MCF 10A (cell line): ENCODE data around the gene EGF. TPM values are rescaled to one million over a fixed set of nuclear protein-coding genes. Genes with fewer than 3 reads are reported as not detected.
"Not testable (repeated sequence)": the region's sequence is repeated elsewhere in the genome, so short reads cannot be mapped to it uniquely, and the experiment has no call there.

Experiments
- BruUV-seq: library from RNA; stranded (reverse); fragments of 400-500 nt; replicated peaks from 2 replicates; lab custom pipeline; 2021; lab: Mats Ljungman, UMichigan
- CTCF ChIA-PET: fragments of 300-600 bp; sonication (Branson Sonifier 250); formaldehyde crosslinking; extraction: SDS; loops from one replicate; lab custom pipeline; 2021; ENCODE audit warnings: antibody characterized with exemption, inconsistent platforms; lab: Yijun Ruan, JAX
- POLR2A ChIA-PET: fragments of 300-600, 350-650 bp; sonication (Branson Sonifier 250); formaldehyde crosslinking; extraction: SDS; loops from one replicate; lab custom pipeline; 2020; ENCODE audit warnings: antibody characterized with exemption, inconsistent platforms; lab: Yijun Ruan, JAX
- DNase-seq: peaks from one replicate; pipeline ENCODE4 v3.0.0-alpha.2; 2018; ENCODE audit not compliant: unreplicated experiment
- H3K27ac Mint-ChIP-seq: one replicate; pipeline ENCODE4 v1.8.0; 2022; ENCODE audit warnings: mild to moderate bottlenecking, low read depth, mixed read lengths; ENCODE audit not compliant: unreplicated experiment
- H3K27me3 Mint-ChIP-seq: one replicate; pipeline ENCODE4 v1.8.0; 2022; ENCODE audit warnings: mixed read lengths; ENCODE audit not compliant: insufficient read depth, unreplicated experiment
- H3K36me3 Mint-ChIP-seq: one replicate; pipeline ENCODE4 v1.8.0; 2022; ENCODE audit warnings: mild to moderate bottlenecking, moderate library complexity, mixed read lengths; ENCODE audit not compliant: insufficient read depth, unreplicated experiment
- H3K4me1 Mint-ChIP-seq: one replicate; pipeline ENCODE4 v1.8.0; 2022; ENCODE audit warnings: mixed read lengths; ENCODE audit not compliant: insufficient read depth, unreplicated experiment
- H3K4me3 Mint-ChIP-seq: one replicate; pipeline ENCODE4 v1.8.0; 2022; ENCODE audit warnings: mild to moderate bottlenecking, moderate library complexity, mixed read lengths; ENCODE audit not compliant: unreplicated experiment
- H3K9me3 Mint-ChIP-seq: one replicate; pipeline ENCODE4 v1.8.0; 2022; ENCODE audit warnings: mixed read lengths; ENCODE audit not compliant: unreplicated experiment
- CTCF ChIP-seq: fragments of 200-600 bp; IDR thresholded peaks from one replicate; pipeline ENCODE4 v1.8.0; 2022; ENCODE audit warnings: antibody characterized with exemption, mild to moderate bottlenecking; ENCODE audit not compliant: unreplicated experiment
- intact Hi-C: fragments of 100-400 bp; cut with micrococcal nuclease; formaldehyde crosslinking; loops from 2 replicates; pipeline ENCODE4 v1.14.1; 2022
- total RNA-seq: library from RNA; stranded (reverse); gene quantifications from 2 replicates; pipeline ENCODE4 v1.2.3, GENCODE V29; 2022

The EGF gene
- total RNA-seq, 1 experiment from 2014 or later: 0.12 TPM

- POLR2A ChIA-PET: no interaction called here
- intact Hi-C loops: no loop called here
- no peak overlapping the region for H3K27ac Mint-ChIP-seq
Observed at GRCh38 chr4:109931318-109931717, 18.6 kb downstream of the EGF start.

GRCh38 chr4:109937352-109937751, 24.7 kb downstream of the EGF start:
- intact Hi-C loops, DNase-seq, H3K27ac Mint-ChIP-seq, CTCF ChIA-PET, H3K9me3 Mint-ChIP-seq, H3K27me3 Mint-ChIP-seq, H3K4me3 Mint-ChIP-seq, BruUV-seq, H3K36me3 Mint-ChIP-seq, H3K4me1 Mint-ChIP-seq, POLR2A ChIA-PET: not testable (repeated sequence)

More at GRCh38 chr4:109931318-109931717, 18.6 kb downstream of the EGF start:
- no peak overlapping the region for H3K4me3 Mint-ChIP-seq
- no peaks in the 10 kb centered on the region for H3K27me3 Mint-ChIP-seq
- no peak for DNase-seq
- no peak for TF ChIP-seq CTCF
- CTCF ChIA-PET: no interaction called here
- no TSS peak for BruUV-seq
- H3K36me3 Mint-ChIP-seq: no peaks in the 10 kb centered on the region
- H3K9me3 Mint-ChIP-seq: peaks cover 4% of the 10 kb centered on the region
- no peaks in the 10 kb centered on the region for H3K4me1 Mint-ChIP-seq

GRCh38 chr4:109939190-109939589, 26.5 kb downstream of the EGF start:
- H3K27ac Mint-ChIP-seq: no peak overlapping the region
- intact Hi-C loops: no loop called here
- H3K4me3 Mint-ChIP-seq: no peak overlapping the region
- H3K36me3 Mint-ChIP-seq: no peaks in the 10 kb centered on the region
- no peaks in the 10 kb centered on the region for H3K4me1 Mint-ChIP-seq
- CTCF ChIA-PET: no interaction called here
- peaks cover 9% of the 10 kb centered on the region for H3K9me3 Mint-ChIP-seq
- BruUV-seq: no TSS peak
- POLR2A ChIA-PET: no interaction called here
- DNase-seq: no peak
- no peak for TF ChIP-seq CTCF
- no peaks in the 10 kb centered on the region for H3K27me3 Mint-ChIP-seq

- no peaks in the 10 kb centered on the region for H3K36me3 Mint-ChIP-seq
- no peak for TF ChIP-seq CTCF
- BruUV-seq: no TSS peak
- POLR2A ChIA-PET: no interaction called here
- DNase-seq: peak; percentile 65
- CTCF ChIA-PET: interaction anchor here (0.6 to 1.6 kb wide), 3 partner anchors 36 to 1912 kb away, joined by 3 read pairs; no protein-coding TSS in a partner anchor
- no peaks in the 10 kb centered on the region for H3K27me3 Mint-ChIP-seq
- intact Hi-C loops: no loop called here
- H3K4me1 Mint-ChIP-seq: no peaks in the 10 kb centered on the region
- no peaks in the 10 kb centered on the region for H3K9me3 Mint-ChIP-seq
- H3K4me3 Mint-ChIP-seq: no peak overlapping the region
- no peak overlapping the region for H3K27ac Mint-ChIP-seq
Observed at GRCh38 chr4:109942292-109942926, 29.7 kb downstream of the EGF start.
